GM21717 (cell line): ENCODE results near the gene TBC1D13.

Experiments
- ATAC-seq: cut with Tn5 transposase; IDR thresholded peaks from one replicate; pipeline ENCODE4 v1.9.1; 2021; ENCODE audit warnings: mild to moderate bottlenecking, moderate library complexity; ENCODE audit not compliant: unreplicated experiment

The TBC1D13 gene

DNA sequence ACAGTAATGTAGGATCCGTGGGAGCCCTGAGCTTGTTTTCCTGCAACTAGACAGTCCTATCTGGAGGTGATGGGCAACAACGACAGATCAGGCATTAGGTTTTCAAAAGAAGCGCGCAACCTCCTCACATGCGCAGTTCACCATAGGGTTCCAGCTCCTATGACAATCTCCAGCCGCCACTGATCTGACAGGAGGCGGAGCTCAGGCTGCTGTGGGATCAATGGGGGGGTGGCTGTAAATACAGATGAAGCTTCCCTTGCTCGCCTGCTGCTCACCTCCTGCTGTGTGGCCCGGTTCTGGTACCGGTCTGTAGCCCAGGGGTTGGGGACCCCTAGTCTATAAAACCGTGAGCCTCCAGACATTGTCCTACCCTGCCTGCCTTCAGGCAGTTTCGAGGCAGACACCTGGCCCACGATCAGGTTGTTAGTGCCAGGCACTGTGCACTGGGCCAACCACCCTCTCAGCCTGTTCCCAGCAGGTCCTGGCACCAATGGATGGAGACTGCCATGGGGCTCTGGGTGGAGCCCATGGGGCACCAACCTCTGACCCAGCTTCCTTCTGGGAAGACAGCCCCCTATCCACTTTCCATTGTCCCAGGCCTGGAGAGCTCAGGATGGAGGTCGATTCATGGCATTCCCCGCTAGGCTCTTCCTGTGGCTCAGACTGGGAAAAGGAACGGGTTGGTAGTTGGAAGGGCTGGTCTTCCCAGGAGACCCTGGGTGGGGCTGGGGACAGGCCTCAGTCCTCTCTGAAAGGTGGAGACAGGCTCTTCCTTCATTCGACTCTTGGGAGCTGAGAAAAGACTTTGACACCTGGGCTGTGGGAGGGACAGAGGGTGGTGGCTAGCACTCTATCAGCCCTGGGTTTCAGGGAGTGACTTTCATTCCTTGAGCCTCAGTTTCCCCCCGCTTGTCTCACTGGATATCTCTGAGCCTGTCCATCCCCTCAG is 32.9 kb downstream of the TBC1D13 start:
- no peak for ATAC-seq

DNA sequence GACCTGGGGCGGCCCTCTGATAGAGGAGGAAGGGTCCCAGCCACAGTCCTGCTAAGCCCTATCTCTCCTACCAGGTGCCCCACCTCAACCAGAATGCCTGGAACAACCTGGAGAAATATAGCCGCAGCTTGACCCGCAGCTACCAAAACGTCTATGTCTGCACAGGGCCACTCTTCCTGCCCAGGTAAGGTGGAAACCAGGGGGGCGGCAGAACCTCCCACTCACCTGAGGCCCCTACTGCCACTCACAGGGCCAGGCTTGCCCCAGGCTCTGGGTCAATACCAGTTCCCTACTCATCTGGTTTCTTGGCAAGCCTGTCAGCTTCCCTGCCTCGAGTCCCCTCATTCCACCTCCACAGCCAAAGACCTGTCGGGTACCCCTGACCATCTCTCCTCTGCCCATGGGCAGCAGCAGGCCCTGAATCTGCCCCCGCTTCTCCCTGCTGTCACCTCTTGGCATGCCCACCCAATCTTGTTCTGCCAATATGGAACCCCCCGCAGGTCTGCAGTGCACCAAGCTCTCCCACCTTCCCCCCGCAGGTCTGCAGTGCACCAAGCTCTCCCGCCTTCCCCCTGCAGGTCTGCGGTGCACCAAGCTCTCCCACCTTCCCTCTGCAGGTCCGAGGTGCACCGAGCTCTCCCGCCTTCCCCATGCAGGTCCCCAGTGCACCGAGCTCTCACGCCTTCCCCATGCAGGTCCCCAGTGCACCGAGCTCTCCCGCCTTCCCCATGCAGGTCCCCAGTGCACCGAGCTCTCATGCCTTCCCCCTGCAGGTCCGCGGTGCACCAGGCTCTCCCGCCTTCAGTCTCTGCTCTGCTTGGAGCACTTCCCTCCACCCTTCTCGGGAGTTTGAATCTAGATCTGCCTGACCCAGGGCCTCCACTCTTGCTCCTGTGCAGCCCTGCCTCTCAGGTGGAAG is 33.9 kb downstream of the TBC1D13 start:
- no peak for ATAC-seq

DNA sequence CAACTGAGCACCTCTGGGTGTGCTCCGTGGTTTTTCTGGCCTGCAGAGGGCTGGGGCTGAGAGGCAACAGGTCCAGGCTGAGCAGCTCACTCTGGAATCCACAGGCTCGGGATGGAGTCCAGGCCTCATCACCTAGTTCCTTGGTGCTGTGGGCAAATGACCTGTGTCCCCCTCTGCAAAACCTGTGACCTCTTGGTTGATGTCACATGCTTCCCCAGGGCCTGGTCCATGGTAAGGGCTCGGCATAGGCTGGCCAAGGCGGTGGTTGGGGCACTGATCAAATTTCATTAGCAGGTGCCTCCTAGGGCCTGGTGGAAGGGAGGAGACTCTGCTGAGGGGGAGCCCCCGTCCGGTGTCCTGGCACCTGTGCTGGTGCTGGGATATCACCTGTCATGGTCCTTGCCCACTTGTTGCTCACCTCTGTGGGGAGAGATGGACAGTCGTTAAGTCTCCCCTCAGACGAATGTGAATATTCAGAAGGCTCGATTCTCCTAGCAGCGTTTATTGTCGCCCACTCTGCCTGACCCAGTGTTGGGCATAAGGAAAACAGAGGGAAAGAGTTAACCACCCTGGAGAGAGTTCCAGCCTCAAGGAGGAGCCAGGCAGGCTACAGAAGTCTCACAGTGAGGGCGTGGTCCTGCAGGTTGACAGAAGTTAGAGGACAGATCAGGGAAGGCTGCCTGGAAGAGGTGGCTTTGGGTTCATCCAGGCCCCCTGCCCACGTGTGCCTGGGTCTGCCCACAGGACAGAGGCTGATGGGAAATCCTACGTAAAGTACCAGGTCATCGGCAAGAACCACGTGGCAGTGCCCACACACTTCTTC is 34.7 kb downstream of the TBC1D13 start:
- no peak for ATAC-seq

DNA sequence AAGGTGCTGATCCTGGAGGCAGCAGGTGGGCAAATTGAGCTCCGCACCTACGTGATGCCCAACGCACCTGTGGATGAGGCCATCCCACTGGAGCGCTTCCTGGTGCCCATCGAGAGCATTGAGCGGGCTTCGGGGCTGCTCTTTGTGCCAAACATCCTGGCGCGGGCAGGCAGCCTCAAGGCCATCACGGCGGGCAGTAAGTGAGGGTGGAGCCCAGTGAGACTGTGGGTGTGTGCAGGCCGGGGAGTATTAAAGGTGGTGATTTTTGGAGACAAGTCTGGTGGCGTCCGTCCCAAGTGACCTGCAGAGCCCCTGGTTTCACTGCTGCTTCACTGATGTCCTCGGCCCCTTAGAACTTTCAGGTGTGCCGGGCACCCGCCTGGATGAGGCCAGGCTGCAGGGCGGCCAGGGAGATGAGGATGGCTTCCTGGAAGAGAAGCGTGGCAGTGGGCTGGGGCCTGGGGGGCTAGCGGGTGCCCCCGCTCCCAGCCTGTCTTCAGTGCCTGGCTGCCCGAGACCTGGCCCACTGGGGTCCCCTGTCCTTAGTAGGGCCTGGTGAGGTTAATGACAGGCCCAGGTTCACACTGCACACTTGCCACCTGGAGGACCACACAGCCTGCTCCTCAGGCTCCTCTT is 35.5 kb downstream of the TBC1D13 start:
- no peak for ATAC-seq

DNA sequence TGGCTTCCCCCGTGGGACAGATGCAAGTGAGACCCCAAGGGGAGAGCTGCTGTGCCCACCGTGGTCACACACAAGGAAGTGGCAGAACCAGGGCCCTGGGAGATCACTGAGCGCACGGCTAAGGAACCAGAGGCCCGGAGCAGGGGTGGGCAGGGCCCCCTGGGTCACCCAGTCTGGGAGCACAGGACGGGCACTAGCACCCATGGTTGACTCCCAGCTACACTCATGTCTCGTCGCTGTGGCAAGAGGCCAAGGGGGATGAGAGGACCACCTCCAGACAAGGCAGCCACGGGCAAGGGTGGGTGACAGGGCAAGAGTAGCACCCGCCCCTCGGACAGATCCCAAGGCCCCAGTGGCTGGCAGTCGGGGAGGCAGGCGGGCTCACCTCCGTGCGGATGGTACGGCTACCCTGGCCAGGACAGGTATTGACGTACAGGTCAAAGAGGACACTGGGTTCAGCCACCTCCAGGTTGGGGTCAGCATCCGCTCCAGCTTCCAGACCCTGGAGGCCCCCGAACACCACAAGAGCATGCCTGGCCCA is 36.4 kb downstream of the TBC1D13 start:
- ATAC-seq = no peak

DNA sequence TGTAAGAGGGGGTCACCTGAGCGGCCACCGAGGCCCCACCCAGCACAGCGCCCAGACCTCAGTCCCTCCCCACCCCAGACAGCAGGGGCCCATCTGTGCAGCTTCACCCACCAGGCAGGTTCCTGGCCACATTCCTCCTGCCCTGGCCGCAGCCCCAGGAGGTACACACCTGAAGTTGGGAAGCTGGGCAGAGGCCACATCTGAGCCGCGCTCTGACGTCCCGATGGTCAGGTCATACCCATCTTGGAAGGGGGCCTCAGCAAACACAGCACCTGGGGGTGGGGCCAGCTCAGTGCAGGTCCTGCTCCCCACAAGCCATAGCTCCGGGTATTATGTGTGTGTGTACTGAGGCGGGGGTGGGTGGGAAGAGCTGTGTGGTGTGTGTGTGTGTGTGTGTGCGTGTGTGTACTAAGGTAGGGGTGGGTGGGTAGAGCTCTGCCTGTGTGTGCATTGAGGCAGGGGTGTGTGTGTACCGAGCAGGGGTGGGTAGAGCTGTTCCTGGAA is 36.9 kb downstream of the TBC1D13 start:
- ATAC-seq = no peak

DNA sequence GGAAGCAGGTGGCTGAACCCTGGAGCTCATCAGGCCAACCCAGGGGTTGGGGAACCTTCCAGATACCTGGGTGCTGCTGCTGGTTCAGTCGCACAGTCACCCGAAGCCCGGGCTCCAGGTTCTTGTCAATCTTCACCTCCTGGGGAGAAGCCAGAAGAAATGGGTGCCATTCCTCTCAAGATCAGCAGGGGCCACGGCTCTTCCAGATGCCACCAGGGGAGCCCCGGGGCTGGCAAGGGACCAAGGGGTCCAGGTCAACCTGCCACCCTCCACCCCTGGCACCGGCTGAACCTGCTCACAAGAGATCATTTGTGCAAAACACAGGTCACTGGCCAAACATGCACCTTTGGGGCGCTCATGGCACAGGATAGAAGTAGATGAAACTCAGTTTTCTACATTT is 37.9 kb downstream of the TBC1D13 start:
- no peak for ATAC-seq

DNA sequence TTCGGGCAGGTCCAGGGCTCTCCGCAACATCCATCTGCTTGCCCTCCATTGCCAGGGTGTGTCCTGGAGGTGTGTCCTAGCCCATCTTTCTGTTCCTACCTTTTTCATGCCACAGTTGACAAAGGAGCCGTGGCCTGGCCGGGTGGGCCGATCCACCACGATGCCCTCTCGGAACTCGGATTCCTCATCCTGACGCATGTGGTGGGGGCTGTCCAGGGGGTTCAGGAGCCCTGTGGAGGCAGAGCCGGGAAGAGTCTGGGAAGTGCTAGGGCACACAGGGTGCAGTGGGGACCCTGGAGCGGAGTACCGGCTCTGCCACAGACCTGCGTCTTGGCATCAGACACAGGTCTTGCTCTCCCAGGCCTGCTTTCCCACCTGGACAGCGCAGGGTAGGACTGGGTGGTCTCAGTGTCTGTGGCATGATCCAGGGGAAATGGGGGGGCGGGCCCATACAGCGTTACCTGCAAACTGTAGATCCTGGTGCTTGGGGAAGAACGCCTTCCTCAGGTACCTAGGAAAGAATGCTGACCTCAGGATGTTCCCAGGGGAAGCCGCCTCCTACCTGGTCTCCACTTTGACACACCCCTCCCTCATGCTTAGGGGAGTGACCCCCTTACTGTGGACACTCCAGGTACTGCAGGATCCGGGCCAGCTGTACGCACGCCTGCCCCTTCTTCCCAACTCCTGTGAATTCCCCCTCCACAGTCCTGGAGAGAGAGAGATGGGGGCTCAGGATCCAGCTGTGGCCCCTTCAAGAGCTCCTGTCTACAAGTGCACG is 39.1 kb downstream of the TBC1D13 start:
- ATAC-seq = no peak

DNA sequence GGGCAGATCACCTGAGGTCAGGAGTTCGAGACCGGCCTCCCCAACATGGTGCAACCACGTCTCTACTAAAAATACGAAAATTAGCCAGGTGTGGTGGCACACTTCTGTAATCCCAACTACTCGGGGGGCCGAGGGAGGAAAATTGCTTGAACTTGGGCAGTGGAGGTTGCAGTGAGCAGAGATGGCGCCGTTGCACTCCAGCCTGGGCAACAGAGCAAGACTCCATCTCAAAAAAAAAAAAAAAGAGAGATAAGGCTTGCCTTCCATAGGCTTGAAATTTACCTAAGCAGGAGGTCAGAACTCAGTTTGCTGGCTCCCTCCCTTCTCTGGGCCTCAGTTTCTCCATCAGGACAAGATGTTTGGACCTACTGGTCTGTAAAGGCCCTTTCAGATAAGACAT is 41.2 kb downstream of the TBC1D13 start:
- ATAC-seq = no peak

DNA sequence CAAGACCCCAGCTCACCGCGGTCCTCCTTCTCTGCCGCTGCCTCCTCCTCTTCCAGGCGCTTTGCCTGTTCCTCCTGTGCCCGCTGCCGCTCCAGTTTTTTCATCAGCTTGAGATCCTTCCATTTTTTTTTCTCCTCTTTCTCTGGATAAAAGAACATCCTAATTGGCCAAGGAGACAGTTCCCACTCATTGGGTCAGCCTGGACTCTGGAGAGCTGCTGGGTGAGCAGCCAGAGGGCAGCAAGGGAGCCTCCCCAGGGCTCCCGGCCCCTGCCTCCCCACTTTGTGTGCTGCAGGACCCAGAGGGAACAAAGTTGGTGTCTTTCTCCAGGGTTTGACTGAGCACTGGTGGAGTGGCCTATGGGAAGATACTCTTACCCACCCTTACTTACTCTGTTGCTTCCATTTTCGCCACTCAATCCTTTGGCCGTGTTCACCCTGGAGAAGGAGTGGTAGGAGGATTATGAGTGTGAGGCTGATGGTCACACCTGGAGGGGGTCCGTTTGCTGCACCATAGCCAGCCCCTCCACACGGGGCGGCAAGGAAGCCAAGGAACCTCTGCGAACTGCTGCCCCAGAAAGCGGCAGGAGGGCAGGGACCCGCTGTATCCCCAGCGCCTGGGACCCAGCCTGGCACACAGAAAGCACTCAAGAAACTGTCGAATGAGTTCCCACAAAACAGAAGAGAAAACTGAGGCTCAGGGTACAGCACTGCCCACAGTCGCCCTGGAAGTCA is 41.8 kb downstream of the TBC1D13 start:
- ATAC-seq = peak; percentile 5

DNA sequence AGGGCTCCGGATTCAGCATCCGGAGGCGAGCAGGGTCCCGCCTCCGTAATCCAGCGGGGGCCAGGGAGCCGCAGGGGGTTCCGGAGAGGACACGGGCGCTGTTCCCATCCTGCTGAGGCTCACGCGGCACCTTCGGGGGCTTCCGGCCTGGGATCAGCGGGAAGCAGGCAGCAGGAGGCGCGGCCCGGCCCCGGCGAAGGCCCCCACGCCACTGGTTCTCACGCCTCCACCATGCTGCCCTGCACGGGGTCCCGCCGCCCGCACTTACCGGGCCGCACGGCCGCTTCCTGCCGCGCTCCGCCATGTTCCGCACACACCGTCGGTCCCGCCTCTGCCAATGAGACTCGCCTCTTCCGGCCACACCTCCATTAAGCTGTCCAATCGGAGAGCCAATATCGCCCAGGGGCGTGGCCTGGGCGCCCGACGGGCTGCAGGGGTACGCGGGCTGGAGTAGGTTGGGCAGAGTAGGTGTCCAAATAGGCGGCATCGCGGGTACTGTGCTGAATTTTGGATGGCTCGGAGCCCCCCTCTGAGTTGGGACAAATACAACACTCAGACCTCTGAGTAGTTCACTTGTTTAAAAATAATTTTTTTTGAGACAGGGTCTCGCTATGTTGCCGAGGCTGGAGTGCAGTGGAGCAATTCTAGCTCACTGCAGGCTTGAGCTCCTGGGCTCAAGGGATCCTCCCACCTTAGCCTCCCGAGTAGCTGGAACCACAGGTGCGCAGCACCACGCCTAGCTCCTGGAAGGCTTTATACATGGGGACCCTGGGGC is 42.6 kb downstream of the TBC1D13 start, which contains the start of gene SPOUT1:
Gene SPOUT1 (minus strand): TSS at position 318 of the 775 bp plus-strand sequence. CDS start 14 bp downstream, at position 304.
- peak; percentile 96 for ATAC-seq

DNA sequence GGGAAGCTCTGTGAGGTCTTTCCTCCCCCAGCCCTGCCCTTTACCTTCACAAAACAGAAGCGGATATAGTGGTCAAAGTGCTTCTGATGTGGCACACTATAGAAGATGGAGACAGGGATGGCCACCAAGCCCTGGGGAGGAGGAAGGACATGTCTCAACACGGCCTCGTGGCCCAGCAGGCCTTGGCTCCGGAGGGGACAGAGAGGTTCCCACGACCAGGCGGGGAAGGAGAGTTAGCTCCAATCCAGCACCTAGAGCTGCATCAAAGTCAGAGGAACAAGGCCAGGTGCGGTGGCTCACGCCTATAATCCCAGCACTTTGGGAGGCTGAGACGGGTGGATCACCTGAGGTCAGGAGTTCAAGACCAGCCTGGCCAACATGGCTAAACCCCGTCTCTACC is 46.6 kb downstream of the TBC1D13 start:
- no peak for ATAC-seq

DNA sequence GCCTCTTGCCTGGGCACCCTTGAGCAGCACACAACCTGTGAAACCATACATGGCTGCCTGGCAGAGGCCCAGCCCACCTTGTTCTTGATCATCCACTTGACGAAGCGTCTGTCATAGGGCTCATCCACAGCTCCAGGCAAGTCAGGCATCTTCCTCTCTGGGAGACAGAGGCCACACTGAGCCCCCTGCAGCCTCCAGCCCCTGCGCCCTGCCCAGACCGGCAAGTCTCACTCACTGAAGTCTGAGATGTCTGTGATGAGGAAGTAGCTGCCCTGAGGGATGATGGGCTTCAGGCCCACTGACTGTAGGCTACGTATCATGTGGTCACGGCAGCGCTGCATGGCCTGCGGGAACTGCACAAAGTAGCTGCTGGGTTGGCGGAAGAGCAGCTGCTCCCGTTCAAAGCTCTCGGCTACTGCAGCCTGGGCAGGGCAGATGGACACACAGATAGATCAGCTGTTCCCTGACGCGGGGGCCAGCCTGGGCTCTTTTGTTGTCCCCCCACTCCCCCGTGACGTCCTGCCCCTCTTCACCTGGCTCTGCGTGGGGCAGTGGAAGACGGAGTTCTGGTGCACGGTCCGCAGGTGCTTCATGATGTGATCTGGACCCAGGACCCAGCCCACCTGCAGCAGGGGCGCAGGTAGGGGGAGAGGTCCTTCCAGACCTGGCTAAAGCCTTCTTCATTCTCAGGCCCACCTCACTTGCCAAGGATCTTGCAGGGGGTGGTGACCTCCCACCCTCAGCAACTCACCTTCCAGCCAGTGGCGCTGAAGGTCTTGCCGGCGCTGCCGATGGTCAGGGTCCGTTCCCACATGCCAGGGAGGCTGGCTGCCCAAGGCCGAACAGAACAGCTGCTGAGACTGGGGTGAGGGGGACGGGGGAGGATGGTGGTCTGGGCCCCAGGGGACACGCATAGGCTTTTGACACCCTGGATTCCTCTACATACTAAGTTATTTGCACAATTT is 48.5 kb downstream of the TBC1D13 start:
- ATAC-seq = no peak

DNA sequence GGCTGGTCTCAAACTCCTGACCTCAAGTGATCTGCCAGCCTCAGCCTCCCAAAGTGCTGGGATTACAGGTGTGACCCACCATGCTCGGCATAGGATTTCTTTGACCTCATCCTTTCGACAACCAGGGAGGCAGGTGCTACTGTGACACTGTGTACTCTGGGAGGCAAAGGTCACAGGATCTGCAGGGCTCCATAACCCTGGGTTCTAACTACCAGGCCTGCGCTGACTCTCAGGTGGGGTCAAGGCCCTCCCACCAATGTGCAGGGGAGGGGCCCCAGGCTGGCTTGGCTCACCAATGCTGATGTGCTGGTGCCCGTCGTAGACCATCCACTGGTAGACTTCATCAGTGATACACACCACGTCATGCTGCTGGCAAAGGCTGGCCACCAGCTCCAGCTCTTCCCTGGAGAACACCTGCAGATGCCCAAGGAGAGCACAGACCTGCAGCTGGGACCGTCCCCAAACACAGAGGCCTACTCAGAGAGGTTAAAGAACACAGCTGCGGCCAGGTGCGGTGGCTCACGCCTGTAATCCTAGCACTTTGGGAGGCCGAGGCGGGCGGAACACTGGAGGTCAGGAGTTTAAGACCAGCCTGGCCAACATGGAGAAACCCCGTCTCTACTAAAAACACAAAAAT is 49.6 kb downstream of the TBC1D13 start:
- ATAC-seq = no peak

DNA sequence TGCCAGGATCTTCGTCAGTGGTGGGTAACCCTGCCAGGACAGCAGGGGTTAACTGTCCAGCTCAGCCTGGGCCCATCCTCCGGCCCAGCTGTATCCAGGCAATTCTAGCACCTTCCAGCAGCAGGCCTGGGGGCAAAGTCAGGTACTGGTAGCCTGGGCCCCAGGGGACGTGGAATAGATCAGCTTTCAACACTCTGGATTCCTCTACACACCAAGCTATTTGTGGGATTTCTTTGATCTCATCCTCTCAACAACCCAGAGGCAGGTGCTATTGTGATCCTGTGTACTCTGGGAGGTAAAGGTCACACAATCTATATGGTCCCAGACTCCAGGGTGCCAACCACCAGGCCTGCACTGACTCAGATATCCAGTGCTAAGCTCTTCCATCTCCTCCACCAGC is 51.3 kb downstream of the TBC1D13 start:
- no peak for ATAC-seq

DNA sequence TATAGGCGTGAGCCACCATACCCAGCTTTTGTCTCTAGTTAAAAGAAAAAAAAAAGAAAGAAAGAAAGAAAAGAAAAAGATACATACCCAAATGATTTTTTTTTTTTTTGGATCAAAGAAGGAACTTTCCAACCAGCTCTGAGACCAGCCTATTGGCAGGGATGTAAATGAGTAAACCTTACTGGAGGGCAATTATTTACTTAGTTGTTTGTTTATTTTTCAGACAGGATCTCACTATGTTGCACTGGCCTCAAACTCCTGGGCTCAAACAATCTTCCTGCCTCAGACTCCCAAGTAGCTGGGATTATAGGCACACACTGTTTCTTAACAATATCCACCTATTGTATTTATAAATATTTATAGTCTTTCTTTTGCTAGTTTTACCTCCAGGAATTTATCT is 53.5 kb downstream of the TBC1D13 start:
- no peak for ATAC-seq
